Retina (tissue), 1 donor: Measurements from ENCODE around the gene DBNDD1.

Experiments used
- DNase-seq: peaks from one replicate; pipeline ENCODE4 v3.0.0-alpha.2; 2016

Gene DBNDD1

DNA sequence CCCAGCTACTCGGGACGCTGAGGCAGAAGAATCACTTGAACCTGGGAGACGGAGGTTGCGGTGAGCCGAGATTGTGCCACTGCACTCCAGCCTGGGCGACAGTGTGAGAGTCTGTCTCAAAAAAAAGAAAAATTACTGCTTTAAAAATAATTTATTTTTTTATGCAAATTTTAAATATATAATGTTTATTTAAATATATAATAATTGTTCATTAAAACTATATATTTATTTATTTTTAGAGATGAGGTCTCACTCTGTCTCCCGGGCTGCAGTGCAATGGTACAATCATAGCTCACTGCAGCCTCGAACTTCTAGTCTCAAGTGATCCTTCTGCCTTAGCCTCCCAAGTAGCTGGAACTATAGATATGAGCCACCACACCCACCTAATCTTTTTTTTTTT lies 15.2 kb upstream of the DBNDD1 start:
- DNase-seq: no peak

- peak; percentile 16 for DNase-seq
Observed at GRCh38 chr16:90033387-90033786, 14.1 kb upstream of the DBNDD1 start.

DNA sequence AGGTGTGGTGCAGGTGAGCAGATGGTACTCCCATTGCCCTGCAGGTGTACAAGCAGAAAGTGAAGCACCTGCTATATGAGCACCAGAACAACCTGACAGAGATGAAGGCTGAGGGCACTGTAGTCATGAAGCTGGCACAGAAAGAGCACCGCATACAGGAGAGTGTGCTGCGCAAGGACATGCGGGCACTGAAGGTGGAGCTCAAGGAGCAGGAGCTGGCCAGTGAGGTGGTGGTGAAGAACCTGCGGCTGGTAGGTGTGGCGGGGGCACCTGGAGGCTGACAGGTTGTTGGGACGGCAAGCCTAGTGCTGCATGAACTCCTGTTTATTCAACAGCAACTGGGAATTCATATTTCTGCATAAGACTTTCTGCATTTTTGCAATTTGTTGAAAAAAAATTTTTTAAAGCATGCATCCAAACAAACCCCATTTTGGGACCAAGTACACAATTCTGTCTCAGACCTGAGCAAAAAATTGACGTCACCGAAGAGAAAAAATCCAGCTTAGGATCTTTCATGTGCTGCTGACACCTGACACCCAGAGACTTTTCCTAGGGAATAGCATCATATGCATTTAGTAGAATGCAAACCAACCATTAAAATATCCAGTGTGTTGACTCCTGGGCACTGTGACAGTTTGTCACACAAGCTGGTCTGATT lies 13.5 kb upstream of the DBNDD1 start:
- DNase-seq: peak; percentile 40

- peak; percentile 75 for DNase-seq
Observed at GRCh38 chr16:90031931-90032673, 12.8 kb upstream of the DBNDD1 start.

- peak; percentile 18 for DNase-seq
Observed at GRCh38 chr16:90031186-90031930, 12.1 kb upstream of the DBNDD1 start.

DNA sequence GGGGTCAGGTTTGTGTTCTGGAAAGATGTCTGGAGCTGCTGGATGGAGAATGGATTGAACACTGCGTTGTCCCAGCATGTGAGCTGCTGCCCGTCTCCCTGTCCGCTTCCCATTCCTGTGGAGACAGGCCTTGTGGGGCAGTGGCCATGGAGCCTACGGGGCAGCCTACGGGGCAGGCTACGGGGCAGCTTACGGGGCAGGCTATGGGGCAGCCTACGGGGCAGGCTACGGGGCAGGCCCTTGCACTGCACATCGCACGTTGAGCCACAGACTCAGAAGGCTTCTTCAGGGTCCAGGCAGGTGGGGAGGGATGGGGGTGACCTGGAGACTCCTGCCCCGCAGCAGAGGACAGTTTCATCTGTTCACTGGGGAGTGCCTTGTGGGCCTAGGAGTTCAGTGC lies 9.7 kb upstream of the DBNDD1 start:
- no peak for DNase-seq

DNA sequence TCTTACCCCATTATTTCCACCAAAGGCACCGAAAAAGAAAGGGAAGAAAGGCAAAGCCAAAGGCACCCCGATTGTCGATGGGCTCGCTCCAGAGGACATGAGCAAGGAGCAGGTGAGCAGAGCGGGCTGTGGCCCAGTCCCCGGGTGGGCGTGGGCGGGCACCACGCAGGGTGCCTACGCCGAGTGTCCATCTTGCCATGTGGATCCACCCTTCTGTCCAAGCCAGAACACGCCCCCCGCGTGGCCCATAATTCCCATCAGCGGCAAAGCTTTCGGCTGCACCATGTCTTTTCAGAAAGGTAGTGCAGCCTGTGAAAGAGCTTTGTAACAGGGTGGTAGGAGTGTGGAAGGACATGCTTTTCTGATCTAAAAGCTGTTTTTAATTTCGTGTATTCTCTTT lies 8.4 kb upstream of the DBNDD1 start:
- DNase-seq: no peak

DNA sequence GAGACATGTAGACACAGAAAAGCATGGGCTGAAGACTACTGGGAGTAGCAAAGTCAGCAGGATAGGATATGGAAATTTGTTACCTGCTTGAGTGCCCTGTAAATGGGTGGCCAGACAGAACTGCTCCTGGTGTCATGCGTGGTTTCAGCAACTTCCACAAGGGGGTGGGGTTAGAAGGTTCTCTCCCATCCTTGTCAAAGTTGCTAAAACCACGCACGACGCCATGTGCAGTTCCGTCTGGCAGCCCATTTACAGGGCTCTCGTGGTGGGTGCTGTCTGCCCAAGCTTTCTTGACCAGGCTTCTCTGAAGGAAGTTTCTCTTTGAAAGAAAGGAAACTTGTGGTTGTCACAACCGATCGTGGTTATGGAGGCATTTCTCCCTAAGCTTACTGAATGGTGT lies 6.9 kb upstream of the DBNDD1 start:
- DNase-seq: no peak

DNA sequence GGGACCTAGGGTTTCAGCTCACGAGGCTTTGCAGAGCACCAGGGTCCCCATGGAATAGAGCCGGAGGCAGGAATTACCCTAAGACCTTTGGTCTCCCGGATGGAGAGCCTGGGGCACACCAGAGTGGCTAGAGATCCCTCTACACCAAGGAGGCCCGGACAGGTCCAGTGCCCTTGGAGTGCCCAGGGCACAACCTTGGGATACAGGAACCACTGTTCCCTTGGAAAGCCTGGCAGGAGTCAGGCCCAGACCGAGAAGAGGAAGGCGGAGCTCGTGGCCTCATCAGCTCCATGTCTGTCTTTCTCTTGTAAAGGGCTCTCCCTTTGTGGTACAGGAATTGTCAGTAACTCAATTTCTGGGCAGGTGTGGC lies 3.8 kb upstream of the DBNDD1 start:
- DNase-seq: no peak

GRCh38 chr16:90022209-90023077 lies 3.2 kb upstream of the DBNDD1 start:
- peak; percentile 93 for DNase-seq

GRCh38 chr16:90020838-90021382 lies 1.7 kb upstream of the DBNDD1 start:
- DNase-seq: no peak

GRCh38 chr16:90020260-90020837 lies 1.1 kb upstream of the DBNDD1 start:
- DNase-seq: peak; percentile 54

- DNase-seq: peak; percentile 75
Observed at GRCh38 chr16:90019543-90020259, 445 bp upstream of the DBNDD1 start.

- no peak for DNase-seq
Observed at GRCh38 chr16:90018297-90018651, 982 bp downstream of the DBNDD1 start.

GRCh38 chr16:90016339-90016950 lies 2.8 kb downstream of the DBNDD1 start:
- no peak for DNase-seq

DNA sequence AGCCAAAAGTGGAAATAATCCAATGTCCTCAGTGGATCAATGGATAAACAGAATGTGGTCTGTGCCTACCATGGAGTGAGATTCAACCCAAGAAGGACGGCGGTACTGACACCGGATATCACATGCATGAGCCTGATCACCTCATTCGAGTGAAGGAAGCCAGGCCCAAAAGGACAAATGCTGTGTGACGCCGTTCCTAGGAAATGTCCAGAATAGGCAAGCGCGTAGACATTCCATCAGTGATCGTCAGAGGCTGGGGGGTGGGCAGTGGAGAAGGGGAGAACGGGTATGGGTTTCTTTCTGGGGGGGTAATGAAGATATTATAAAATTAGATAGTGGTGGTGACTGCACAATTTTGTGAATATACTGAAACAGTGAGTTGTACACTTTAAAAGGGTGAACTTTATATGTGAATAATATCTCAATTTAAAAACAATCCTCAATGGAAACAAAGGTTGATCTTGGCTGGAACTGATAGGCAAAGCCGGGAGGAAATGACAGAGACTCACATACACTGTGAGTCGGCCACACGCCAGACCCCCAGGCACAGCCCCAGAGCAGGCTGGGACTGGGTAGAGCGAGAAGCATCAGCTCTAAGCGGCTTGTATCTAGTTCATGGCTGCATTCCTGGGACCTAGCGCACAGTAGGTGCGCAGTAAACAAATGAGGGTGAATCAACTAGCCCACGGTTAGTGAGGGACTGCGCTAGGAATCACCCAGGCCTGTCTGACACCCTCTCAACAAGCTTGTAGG lies 3.5 kb downstream of the DBNDD1 start:
- DNase-seq: no peak

DNA sequence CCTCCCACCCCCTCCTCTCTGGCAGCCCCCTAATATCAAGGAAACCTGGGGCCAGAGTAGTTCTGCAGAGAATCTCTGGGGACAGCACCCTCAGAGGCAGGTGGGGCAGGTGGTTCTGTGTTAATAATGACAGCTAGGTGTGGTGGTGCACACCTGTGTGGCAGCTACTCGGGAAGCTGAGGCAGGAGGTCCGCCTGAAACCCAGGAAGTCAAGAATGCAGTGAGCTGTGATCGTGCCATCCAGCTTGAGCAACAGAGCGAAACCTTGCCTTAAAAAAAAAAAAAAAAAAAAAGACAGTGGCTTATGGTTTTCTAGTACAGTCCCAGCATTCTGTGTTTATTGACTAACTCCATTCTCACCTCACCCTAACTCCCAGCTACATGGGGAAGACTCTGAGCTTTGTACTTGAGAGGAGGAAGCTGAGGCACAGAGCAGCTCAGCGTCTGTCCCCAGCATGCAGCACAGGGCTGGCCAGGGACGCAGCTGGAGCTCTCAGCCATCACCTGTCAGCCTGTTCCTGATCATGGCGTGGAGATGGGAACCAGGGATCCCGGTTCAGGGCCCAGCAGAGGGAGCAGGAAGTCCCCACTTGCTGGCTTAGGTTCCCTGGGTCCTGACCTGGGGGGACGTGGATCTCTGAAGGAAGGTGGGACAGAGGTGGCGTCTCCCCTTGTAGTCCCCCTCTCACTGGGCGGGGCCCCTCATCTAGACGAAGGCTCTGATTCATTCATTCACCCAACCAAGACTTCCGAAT lies 6.1 kb downstream of the DBNDD1 start:
- no peak for DNase-seq

- DNase-seq: no peak
Observed at GRCh38 chr16:90011908-90012501, 7.3 kb downstream of the DBNDD1 start.

DNA sequence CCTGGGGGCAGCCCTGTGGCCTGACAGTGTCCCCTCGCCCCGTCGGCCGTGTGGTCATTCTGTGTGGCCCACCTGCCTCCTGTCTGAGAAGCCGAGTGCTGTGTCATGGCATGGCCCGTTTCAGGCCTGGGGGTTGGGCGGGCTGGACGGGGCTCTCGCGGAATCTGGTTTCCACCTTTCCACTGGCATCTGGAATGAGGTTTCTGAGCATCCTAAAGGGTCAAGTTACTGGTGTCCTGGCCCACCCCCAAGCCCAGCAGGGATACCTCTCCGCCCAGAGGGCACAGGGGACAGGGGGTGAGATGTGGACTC lies 7.8 kb downstream of the DBNDD1 start:
- no peak for DNase-seq
